T-helper 9 cell (primary cell): ENCODE results near the gene TBC1D10A.
"Not testable (repeated sequence)": the region's sequence is repeated elsewhere in the genome, so short reads cannot be mapped to it uniquely, and the experiment has no call there.

ENCODE experiments used
- DNase-seq: peaks from one replicate; pipeline ENCODE4 v3.0.0-alpha.2; 2020

Gene TBC1D10A

DNA sequence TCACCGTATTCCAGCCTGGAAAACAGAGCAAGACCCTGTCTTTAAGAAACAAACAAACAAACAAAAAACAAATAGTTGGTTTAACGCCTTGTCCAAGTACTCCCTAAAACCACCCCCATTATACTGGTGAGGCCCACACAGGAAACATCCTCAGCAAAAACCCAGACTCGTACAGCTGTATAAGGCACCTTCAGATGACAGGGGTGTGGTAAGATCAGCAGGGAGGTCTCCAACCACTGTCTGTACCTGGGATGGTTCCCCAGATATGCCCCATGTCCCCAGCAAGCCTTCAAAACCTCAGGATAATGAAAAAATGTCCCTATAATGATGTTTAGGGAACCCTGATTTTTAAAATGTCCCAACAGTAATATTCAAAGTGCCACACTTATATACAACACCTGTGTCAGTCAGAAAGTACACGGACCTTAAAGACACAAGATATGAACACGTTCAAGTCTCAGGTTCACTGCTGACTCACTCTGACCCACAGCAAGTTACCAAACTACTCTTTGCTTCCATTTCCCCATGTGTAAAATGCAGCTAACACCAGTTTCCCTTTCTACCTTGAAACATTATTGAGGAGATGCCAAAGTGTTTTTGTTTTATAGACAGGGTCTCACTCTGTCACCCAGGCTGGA is 20.6 kb upstream of the TBC1D10A start:
- DNase-seq = no peak

DNA sequence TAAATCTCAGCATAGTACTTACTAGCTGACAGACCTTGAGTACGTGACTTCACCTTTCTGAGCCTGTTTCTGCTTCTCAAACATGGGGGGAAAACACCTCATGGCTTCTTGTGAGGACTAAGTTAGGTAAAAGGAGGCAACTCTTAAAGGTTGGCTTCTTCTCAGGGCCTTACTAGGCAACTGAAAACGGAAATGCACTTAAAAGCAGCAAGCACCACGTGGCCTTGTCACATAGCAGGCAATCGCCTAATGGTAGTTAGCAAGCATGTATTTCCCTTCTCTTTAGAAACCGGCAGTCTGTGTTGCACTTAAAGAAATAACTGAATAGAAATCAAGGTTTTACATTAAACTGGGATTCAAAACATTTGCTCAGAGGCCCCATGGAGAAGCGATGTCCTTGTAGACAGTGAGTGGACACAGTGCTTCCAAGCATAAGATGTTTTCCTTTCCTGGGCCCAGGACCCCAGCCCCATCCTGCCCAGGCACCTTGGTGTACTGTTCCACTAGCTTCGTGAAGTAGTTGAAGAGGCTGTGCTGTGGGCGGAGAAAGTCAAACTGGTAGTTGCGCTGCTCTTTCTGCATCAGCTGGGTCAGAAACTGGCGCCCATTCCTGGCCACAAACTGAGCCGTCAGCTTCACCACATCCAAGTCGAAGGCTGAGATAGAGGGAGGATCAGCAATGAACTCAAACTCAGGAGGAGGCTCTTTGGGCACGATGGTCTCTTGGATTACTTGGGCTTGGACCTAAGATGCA is 17.9 kb upstream of the TBC1D10A start:
- no peak for DNase-seq

DNA sequence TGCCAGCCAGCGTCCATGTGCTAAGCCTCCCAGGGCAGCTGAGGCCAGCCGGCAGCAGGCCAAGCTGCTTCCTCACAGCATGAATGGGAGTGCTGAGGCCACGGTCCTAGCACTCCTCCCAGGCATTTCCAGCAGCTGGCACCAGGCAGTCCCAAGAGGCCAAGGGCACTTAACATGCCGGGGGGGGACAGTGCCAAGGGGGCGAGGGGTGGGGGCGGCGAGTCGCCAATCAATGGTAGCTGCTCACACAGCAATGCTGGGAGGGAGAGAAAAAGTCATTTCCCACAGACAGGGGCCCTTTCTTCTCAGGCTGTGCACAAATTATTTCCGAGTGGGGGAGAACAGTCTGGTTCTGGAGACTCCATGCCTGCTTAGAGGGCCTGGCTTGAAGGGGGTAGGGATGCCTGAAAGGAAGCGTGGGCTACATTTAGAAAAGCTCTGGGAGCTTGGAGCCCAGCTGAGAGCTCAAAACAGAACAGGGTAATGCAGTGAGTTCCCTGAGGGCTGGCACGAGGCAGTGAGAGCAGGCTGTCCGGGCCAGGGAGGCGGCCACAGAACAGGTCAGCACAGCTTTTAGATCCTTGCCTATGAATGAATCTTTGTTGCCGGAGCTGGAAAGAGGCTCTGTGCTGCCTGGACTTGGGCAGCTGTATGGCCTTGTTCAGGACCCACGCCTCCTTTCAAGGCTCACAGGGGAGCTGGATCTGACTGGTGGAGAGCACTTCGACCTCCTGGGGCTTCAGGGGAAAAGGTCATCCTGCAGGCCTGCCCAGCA is 14.4 kb upstream of the TBC1D10A start:
- no peak for DNase-seq

DNA sequence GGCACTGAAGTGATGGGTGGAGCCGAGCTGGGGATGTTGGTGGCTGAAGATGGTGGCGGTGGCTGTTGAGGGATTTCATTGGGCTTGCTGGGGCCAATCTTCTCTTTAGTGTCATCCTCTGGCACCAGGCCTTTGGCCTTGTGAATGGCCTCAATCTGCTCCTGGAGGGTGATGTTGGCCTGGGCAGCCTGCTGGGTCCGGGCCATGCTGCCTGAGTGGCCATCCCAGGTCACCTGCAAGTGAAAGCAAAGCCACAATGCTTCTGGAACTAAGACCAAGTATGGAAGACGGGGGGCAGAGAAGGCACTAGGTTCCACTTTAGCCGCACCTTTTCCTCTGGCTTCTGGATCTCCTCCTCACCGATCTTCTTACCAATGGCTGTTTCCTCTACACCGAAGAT is 12.1 kb upstream of the TBC1D10A start:
- DNase-seq = no peak

DNA sequence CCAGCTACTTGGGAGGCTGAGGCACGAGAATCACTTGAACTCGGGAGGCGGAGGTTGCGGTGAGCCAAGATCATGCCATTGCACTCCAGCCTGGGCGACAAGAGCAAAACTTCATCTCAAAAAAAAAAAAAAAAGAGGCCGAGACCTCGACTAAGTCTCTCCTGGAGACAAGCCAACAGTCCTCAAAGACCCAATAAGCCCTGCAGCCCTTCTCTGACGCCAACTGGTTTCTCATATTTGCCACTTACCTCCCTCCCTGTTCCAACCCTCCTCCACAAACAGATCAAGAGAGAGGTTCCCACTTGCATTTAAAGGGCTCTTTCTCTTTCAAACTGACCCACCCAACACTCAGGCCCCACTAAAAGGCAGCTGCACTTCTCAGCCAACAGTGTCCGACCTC is 11.6 kb upstream of the TBC1D10A start:
- not testable (repeated sequence) for DNase-seq

DNA sequence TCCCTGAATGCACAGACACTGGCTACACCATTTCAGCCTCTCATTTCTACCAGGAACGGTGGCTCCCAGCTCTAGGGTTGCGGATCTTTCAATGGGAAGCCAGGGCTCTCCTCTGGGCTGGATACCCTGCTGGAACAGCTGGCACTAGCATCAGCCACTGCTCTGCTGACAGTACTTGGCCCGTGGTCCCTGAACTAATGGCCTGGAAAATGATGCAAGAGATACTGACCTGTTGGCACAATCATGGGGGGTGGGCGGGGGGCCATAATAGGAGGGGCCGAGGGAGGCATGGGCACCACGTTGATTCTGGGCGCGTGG is 10.7 kb upstream of the TBC1D10A start:
- no peak for DNase-seq

DNA sequence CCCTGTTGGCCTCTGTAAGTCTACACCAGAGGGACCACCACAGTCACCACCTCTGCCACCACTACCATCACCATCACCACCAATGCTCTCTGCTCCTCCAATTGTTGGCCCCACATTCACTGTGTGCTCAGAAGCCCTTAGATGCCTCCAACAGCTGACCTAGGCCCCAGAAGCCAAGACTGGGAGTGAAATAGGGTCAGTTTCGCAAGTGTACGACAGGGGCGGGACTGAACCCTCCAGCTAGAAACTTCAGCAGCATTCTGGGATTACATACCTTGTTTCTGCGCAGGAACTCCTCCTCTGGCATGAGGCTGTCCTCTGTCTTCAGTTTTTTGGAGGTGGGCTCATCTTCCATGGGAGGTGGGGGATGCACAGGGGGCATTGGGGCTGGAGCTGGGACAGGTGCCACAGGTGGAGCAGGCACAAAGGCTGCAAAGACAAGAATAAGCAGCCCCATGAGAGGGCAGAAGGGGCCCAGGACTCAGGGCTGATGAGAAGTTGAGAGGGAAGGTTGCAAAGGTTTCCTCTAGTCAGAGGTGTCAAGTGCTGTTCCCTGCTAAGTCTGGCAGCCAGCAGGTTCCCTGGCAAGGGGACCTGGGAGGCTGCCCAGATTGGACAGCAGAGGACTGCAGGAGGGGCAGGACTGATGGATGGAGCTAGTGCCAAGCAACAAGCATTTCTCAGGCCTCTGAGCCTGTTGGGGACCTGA is 10.2 kb upstream of the TBC1D10A start:
- DNase-seq = no peak

DNA sequence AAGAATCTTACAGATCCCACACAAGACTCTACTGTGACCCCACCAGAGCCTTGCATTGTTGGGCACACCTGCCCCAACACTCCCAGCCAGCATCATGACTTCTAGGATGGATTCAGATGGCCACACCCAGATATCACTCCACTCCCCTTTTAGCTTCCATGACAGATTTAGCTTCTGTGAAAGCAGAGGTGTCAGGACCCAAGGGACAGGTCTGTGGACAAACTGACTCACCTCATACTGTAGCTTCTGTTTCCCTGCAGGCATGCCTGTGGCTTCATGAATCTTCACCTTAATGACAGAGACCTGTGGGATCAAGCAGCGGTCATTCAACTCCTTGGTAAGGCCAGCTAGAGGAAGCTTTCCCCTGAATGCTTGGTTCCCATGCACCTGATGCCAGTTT is 8.5 kb upstream of the TBC1D10A start:
- DNase-seq = no peak

DNA sequence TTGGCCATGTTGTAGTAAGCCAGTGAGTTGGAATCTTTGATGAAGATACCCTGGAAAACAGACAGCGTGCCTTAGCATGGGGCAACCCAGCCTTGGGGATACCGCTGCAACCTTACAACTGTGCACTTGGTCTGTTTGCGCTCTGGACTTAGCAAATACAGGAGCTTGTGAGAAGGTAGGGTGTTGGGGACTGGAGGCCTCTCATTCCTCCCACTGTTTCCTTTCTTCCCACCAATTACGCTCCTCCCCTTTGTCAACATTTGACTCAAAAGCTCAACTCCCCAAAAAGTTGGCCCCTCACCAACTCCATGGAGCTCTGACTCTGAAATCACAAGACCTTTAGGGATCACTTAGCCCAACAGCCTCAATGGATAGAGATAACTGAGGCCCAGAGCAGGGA is 7.9 kb upstream of the TBC1D10A start:
- no peak for DNase-seq

DNA sequence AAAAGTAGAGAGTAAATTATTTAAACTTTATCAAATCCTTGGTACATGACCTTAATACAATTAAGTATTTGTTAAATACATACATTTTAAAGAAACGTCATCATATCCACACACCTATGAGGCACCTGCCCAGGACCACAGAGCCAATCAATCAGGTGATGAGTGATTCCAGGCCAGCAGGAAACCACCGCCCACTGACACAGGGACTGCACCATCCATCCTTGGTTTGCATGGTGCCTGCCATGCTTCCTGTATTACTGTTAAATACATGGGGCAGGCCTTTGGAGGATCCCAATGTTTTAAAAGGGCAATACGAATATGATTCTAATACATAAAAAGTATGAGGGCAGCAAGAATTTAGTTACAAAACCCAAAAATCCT is 7.0 kb upstream of the TBC1D10A start:
- DNase-seq = no peak

DNA sequence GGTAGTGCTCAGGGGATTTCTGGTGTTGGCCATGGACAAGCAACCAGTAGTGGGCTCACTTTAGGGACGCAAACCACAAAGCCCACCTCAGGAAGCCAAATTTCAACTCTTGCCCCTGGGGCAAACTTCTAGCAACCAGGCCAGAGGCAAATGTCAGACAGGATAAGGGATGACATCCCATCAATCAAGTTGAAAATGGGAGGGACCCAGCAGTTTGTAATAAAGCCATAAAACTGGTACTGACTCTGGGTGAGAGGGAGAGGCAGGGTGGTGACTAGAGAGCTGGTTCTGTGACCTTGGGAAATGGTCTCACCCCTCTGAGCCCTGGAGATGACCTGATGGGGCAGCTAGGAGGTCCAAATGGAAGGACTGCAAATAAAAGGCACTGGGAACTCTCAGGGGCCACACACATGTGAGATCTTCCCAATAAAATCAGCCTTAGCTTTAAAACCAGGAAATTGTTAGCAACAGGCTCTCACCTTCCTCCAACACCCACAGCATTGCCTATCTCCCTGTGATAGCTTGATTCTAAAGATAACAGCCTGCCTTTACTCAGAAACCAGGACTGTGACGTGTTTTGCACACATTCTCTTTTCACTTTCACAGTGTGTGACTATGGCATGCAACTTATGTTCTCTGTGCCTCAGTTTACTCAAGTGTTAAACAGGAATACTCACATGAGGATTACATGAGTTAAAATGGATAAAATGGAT is 6.4 kb upstream of the TBC1D10A start:
- no peak for DNase-seq

DNA sequence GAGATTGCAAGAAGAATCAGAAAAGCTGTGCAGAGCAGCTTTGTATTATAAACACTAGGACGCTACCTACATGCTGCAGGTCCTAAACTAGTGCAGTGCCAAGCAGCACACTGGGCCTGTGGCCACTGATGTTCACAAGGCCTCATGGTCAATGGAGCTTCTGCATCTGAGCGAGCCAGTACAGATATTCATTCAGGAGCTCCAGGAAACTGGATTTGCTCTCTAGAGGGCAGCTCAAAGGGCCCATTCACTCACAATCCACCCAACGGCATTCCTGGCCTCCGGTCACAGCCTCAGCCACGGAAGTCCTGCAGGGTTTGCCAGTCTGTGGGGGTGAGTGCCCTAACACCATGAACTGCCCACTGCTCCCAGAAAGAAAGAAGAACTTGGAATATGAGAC is 5.8 kb upstream of the TBC1D10A start:
- no peak for DNase-seq

DNA sequence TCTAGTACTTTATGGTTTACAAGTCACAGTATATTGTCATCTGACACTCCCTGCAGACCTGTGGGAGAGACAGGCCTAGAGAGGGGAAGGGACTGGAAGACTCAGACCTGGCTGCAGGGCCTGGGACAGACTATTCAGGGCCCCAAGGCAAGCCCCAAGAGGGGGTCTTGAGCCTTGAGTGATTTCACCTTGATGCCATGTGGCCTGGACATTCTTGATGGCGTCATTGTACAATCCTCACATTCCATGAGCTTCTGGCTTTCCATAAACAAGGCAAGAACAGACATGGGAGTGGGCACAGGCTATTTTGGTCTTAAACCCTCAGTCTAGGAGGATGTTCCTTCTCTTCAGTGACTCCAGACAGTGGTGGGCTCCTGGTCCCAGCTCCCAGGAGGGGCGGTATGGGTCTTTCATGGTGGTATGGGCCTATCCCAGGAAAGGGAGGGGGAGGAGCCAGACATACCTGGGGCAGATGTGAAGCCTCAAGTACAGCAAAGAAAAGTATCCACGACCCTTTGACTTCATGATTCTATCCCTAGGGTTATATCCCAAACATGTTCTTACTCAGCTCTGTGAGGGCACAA is 1.8 kb upstream of the TBC1D10A start:
- DNase-seq = no peak

DNA sequence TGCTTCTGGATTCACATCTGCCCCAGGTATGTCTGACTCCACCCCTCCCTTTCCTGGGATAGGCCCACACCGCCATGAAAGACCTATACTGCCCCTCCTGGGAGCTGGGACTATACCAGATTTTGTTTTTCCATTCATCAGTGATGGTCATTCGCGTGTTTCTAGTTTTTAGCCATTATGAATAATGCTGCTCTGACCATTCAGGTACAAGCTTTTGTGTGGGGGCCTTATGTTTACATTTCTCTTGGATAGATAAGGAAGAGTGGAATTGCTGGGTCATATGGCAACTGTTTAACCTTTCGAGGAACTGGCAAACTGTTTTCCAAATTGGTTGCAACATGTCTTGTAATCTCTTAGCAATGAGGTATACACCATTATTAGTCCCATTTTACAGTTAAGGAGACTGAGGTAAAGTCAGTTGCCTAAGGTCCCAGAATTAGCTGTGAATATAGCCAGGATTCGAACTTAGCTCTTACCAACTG is 1.2 kb upstream of the TBC1D10A start:
- DNase-seq = no peak

DNA sequence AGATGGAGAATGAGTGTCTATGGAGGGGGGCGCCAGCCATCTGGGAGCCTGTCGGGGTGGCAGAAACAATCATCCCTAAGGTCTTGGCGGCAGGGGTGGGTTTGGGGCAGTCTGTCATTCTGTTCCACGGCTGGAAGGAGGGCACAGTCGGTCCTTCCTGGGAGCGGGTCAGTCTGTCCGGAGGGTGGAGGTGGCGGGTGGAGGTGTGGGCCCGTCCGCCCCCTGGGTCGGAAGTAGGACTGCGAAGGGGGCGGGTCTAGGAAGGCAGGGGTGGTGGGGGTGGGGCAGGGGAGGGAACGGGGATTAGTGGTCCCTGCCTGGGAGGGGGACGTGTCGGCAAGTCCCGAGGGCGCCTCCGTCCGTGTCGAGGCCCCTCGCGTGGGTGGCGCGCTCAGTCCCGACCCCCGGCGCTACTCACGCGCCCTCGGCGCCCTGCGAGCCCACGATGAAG is 461 bp downstream of the TBC1D10A start:
- DNase-seq = peak; percentile 23

DNA sequence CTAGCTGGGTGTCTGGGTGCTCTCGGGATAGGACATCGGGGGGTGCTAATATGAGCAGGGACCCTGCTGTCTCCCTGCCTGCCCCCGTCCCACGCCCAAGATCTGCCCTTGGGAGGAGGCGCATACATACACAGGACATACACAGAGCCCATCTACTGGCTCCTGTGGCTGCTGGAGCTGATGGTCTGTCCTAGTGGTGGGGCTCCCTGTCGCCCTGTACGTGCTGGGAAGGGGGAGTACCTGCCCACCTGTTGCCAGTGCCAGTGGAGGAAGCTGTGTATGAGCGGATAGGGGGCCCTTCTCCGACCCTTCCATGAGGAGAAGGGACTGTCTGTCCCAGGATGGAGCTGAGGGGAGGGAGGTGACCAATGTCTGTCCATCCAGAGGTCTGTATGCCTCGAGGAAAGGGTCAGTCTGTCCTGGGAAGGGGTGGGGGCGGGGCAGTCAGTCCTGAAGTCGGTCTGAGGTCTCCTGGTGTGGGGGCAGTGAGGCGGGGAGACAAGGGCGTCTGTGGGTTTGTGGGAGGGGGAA is 952 bp downstream of the TBC1D10A start:
- DNase-seq = no peak

DNA sequence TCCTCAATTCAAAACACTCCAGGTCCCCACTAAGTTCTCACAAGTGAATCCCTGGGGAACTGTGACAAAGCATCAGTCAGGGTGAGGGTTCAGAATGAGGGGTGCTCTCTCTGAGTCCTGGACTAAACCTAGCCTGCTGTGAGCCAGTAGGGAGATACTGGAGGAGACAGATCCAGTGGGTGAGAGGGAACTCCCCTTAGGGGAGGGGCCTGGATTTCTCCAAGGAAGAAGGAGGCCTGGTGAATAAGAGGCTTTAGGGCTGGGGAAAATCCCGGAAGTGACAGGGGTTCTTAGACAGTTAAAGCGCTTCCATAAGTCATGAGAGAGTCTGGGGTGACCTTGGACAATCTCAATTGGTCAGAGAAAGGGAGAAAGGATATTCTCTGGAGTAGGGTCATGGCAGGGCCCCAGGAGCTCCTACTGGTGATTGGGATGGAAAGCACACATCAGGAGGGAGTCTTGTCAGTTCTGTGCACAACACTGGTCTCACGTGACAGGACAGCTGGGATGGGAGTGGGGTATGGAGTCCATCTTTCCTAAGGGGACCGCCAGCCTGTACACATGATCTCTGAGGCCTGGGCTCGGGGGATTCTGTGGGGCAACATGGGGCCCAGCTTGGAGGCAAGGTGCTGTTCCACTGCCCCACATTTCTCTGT is 1.5 kb downstream of the TBC1D10A start:
- no peak for DNase-seq

DNA sequence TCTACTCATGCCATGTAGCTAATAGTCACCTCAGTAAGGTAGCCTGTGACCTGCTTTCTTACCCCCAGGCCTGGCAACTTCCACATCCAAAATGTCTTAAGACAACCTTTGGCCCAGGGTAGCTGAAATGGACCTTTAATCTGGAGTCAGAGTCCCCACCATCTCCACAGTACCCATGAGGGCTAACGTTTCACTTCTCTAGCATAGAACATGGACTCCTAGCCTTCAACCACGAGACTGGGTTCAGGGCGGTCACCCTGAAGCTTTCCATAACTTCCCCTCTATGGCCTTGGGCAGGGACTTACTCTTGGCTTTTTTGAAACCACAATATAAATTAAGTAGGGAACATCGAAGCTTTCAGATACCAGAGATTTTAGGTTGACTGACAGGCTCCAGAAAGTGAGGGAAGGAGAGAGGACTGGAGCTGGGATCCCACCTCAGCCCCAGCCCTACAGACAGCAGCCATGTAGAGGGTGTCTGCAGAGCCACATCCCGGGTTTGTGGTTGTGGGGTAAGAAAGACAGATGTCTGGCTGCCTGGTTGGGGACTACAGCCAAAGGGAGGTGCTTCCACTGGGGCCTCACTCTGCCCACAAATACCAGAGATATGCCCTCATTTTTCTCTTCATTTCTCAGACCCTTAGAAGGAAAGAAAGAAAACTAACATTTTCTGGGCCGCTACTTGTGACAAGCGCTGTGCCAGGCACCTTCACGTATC is 2.6 kb downstream of the TBC1D10A start:
- DNase-seq = peak; percentile 21

DNA sequence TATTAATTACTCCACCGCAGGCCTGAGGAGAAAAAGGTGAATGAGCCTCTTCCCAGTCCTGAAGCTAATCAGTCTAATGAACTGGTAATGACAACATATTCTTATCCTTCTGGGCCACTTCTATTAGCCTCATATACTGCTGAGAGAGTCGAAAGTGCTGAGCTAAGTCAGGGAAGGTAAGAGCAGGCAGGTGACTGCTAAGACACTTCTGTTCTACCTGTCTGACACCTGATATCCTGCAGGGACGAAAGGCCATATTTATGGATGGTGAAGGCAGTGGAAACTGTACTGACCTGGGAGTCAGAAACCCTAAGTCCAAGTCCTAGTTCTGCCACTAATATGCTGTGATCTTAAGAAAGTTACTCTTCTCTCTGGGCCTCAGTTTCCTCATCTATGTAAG is 3.5 kb downstream of the TBC1D10A start:
- no peak for DNase-seq

DNA sequence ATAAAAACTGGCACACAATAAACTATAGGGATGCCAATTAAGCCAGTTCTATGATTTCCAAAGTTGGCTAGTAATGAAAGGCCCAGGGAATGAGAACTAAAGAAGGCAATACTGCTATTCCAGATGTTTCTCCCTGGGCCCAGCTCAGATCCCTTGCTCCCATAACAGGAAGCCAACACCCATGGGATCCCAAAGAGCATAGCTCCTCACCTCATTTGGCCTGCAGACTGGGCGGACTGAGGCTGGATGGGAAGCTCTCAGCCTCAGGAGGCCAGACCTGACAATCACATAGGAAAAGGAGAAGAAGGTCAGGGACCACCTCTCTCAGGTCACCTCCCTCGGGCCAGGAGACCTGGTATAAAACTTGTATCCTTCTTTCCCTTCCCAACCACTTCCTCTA is 5.3 kb downstream of the TBC1D10A start:
- no peak for DNase-seq
